HepG2 (cell line): ENCODE measurements around the gene NEDD4L. TPM values are rescaled to one million over a fixed set of nuclear protein-coding genes. Genes with fewer than 3 reads are reported as not detected.

Source experiments
- ARHGAP35 ChIP-seq: sonication (generic); formaldehyde crosslinking; IDR thresholded peaks from 2 replicates; pipeline ENCODE4 v1.9.0; 2022; ENCODE audit warnings: mild to moderate bottlenecking, inconsistent platforms, moderate library complexity, missing genetic modification reagents, borderline replicate concordance
- CEBPG ChIP-seq: IDR thresholded peaks from 2 replicates; pipeline ENCODE4 v1.6.1; 2016
- DPF2 ChIP-seq: sonication (generic); formaldehyde crosslinking; IDR thresholded peaks from 2 replicates; pipeline ENCODE4 v1.4.0; 2020; ENCODE audit warnings: mild to moderate bottlenecking, low read depth, missing genetic modification reagents, borderline replicate concordance
- FOSL2 ChIP-seq: sonication (generic); formaldehyde crosslinking; IDR thresholded peaks from 2 replicates; pipeline ENCODE4 v1.4.0; 2020; ENCODE audit warnings: missing genetic modification reagents
- FOXK2 ChIP-seq: fragments of 450-650 bp; IDR thresholded peaks from 2 replicates; pipeline ENCODE4 v1.6.1; 2016
- HDAC2 ChIP-seq: sonication (generic); formaldehyde crosslinking; IDR thresholded peaks from 2 replicates; pipeline ENCODE4 v1.4.0; 2020; ENCODE audit warnings: missing genetic modification reagents
- HOXA9 ChIP-seq: sonication (generic); formaldehyde crosslinking; IDR thresholded peaks from 2 replicates; pipeline ENCODE4 v1.8.1; 2022; ENCODE audit warnings: missing genetic modification reagents, mild to moderate bottlenecking, moderate library complexity, borderline replicate concordance
- ISL2 ChIP-seq: sonication (generic); formaldehyde crosslinking; IDR thresholded peaks from 2 replicates; pipeline ENCODE4 v1.5.0; 2020; ENCODE audit warnings: missing genetic modification reagents
- MATR3 ChIP-seq: sonication (generic); formaldehyde crosslinking; IDR thresholded peaks from 2 replicates; pipeline ENCODE4 v1.4.0; 2020; ENCODE audit warnings: missing genetic modification reagents
- MEIS1 ChIP-seq: sonication (generic); formaldehyde crosslinking; IDR thresholded peaks from 2 replicates; pipeline ENCODE4 v1.9.0; 2021; ENCODE audit warnings: mild to moderate bottlenecking, missing genetic modification reagents, moderate library complexity, borderline replicate concordance
- MIER3 ChIP-seq: IDR thresholded peaks from 2 replicates; pipeline ENCODE4 v1.6.1; 2016; ENCODE audit warnings: missing compliant biosample characterization, borderline replicate concordance
- NFATC3 ChIP-seq: sonication (generic); formaldehyde crosslinking; IDR thresholded peaks from 2 replicates; pipeline ENCODE4 v1.5.1; 2020; ENCODE audit warnings: mild to moderate bottlenecking, missing genetic modification reagents
- SNAPC2 ChIP-seq: sonication (generic); formaldehyde crosslinking; IDR thresholded peaks from 2 replicates; pipeline ENCODE4 v1.8.1; 2022; ENCODE audit warnings: mild to moderate bottlenecking, missing genetic modification reagents
- TEAD2 ChIP-seq: sonication (generic); formaldehyde crosslinking; IDR thresholded peaks from 2 replicates; pipeline ENCODE4 v1.9.0; 2021; ENCODE audit warnings: missing genetic modification reagents
- ZEB1 ChIP-seq: IDR thresholded peaks from 2 replicates; pipeline ENCODE4 v1.6.1; 2012; ENCODE audit warnings: mild to moderate bottlenecking, low read depth, inconsistent platforms; ENCODE audit not compliant: insufficient replicate concordance
- ZKSCAN8 ChIP-seq: IDR thresholded peaks from 2 replicates; pipeline ENCODE4 v1.6.1; 2016; ENCODE audit warnings: borderline replicate concordance, missing genetic modification reagents, missing compliant biosample characterization
- ZNF382 ChIP-seq: sonication (generic); formaldehyde crosslinking; IDR thresholded peaks from 2 replicates; pipeline ENCODE4 v1.5.0; 2020; ENCODE audit warnings: missing genetic modification reagents, mild to moderate bottlenecking, borderline replicate concordance
- ZNF572 ChIP-seq: sonication (generic); formaldehyde crosslinking; IDR thresholded peaks from 2 replicates; pipeline ENCODE4 v1.5.1; 2020; ENCODE audit warnings: mild to moderate bottlenecking, missing genetic modification reagents
- polyA plus RNA-seq, 8 experiments: library from polyadenylated mRNA; depleted of rRNA in 3 of 8; stranded (reverse) in 7 of 8; unstranded in 1 of 8; fragments of >200 nt; fragmentation: Illumina TruSeq in 4 of 8; extraction: Trizol in 4 of 8; gene quantifications; 2 replicates each; pipeline versions ENCODE4 v1.2.1 to v1.2.3, GENCODE V29; 2011 to 2016; ENCODE audit warnings: low read depth in 4 of 8, missing spikeins in 1 of 8, mixed read lengths in 1 of 8; ENCODE audit not compliant: insufficient read depth in 1 of 8
- total RNA-seq, 5 experiments: library from RNA; depleted of rRNA; stranded (reverse); fragments of >200 nt; fragmentation: Illumina TruSeq; extraction: Trizol; gene quantifications; 2 replicates each; pipeline ENCODE4 v1.2.3, GENCODE V29; 2016; ENCODE audit warnings: low read depth in 1 of 5
- TF ChIP-seq, protein P1 (sequence below): IDR thresholded peaks from 2 replicates; pipeline ENCODE4 v1.6.1; 2018; ENCODE audit warnings: missing genetic modification reagents
- TF ChIP-seq, protein P2 (sequence below): sonication (generic); formaldehyde crosslinking; IDR thresholded peaks from 2 replicates; pipeline ENCODE4 v1.4.0; 2020; ENCODE audit warnings: mild to moderate bottlenecking, missing genetic modification reagents

Gene NEDD4L
- total and polyA plus RNA-seq, 2 of the 13 experiments (the other 11 are each of a cell fraction or from before 2014, with no cell fraction given), result 168 to 390 TPM

DNA sequence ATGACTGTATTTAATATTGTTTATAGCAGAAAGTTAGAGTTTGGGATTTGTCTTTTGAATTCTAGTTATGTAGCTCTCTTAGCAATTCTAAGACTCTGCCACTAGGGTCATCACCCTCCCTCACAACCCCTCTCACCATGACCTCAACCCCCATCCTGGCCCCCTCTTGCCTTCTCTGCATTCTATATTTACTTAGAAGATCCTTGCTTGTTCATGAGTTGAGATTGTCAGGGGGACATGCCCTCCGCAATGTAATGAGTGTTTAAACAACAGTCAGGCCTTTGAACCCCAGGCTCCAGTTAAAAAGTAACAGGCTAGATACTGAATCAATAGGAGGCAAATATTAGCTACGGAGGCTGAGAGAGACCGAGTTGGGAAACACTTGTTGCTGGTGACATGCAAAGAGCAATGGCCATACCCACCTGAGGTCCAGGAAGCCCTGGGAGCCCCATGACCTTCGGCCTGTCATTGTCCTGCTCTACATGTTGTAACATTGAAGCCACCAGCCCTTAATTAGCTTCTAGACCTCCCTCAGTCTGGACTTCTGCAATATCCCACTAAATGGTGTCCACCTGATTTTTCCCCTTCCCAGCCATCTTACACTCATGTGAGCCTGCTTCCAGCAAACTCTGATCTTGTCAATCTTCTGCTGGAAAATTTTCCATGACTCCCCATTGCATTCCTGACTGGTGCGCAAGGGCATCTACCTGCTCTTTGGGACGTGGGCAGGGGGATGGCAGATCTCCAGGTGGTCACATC is 363.8 kb downstream of the NEDD4L start (continued):
- TF ChIP-seq MEIS1 (CRISPR knock-in tag) (peak; percentile 95; the same call in 1 of the 2 replicates), ZNF382 (CRISPR knock-in tag) (no peak), SNAPC2 (CRISPR knock-in tag) (no peak), HDAC2 (CRISPR knock-in tag) (peak; percentile 84), ZNF572 (CRISPR knock-in tag) (no peak), MATR3 (no peak), ISL2 (CRISPR knock-in tag) (peak; percentile 99), ZKSCAN8 (CRISPR knock-in tag) (peak; percentile 57; the same call in 1 of the 2 replicates), MIER3 (CRISPR knock-in tag) (peak; percentile 80; the same call in 1 of the 2 replicates), FOXK2 (peak; percentile 93), DPF2 (CRISPR knock-in tag) (peak; percentile 86; the same call in 1 of the 2 replicates), TEAD2 (CRISPR knock-in tag) (no peak), ARHGAP35 (no peak), NFATC3 (CRISPR knock-in tag) (no peak), FOSL2 (peak; percentile 79), HOXA9 (CRISPR knock-in tag) (peak; percentile 69; the same call in 1 of the 2 replicates), CEBPG (CRISPR knock-in tag) (peak; percentile 90), ZEB1 (no peak)
- TF ChIP-seq, protein P1, sequence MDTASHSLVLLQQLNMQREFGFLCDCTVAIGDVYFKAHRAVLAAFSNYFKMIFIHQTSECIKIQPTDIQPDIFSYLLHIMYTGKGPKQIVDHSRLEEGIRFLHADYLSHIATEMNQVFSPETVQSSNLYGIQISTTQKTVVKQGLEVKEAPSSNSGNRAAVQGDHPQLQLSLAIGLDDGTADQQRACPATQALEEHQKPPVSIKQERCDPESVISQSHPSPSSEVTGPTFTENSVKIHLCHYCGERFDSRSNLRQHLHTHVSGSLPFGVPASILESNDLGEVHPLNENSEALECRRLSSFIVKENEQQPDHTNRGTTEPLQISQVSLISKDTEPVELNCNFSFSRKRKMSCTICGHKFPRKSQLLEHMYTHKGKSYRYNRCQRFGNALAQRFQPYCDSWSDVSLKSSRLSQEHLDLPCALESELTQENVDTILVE, result no peak; the same call in 1 of the 2 replicates
- TF ChIP-seq, protein P2, sequence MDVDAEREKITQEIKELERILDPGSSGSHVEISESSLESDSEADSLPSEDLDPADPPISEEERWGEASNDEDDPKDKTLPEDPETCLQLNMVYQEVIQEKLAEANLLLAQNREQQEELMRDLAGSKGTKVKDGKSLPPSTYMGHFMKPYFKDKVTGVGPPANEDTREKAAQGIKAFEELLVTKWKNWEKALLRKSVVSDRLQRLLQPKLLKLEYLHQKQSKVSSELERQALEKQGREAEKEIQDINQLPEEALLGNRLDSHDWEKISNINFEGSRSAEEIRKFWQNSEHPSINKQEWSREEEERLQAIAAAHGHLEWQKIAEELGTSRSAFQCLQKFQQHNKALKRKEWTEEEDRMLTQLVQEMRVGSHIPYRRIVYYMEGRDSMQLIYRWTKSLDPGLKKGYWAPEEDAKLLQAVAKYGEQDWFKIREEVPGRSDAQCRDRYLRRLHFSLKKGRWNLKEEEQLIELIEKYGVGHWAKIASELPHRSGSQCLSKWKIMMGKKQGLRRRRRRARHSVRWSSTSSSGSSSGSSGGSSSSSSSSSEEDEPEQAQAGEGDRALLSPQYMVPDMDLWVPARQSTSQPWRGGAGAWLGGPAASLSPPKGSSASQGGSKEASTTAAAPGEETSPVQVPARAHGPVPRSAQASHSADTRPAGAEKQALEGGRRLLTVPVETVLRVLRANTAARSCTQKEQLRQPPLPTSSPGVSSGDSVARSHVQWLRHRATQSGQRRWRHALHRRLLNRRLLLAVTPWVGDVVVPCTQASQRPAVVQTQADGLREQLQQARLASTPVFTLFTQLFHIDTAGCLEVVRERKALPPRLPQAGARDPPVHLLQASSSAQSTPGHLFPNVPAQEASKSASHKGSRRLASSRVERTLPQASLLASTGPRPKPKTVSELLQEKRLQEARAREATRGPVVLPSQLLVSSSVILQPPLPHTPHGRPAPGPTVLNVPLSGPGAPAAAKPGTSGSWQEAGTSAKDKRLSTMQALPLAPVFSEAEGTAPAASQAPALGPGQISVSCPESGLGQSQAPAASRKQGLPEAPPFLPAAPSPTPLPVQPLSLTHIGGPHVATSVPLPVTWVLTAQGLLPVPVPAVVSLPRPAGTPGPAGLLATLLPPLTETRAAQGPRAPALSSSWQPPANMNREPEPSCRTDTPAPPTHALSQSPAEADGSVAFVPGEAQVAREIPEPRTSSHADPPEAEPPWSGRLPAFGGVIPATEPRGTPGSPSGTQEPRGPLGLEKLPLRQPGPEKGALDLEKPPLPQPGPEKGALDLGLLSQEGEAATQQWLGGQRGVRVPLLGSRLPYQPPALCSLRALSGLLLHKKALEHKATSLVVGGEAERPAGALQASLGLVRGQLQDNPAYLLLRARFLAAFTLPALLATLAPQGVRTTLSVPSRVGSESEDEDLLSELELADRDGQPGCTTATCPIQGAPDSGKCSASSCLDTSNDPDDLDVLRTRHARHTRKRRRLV, result 0 out of 2 replicates have a peak, but pooled peaks have one; percentile 30
